Measurements from ENCODE around the gene TREM1. TPM values are rescaled to one million over a fixed set of nuclear protein-coding genes. Genes with fewer than 3 reads are reported as not detected.
A peak's percentile ranks its signal among the peaks of the same experiment; 100 is the strongest.

TREM1 gene

GRCh38 chr6:41228096-41228495, 58.4 kb downstream of the TREM1 start, which contains the start of gene TREML4:
TSS of gene TREML4 (plus strand) at chr6:41228349. CDS start at chr6:41228428, 79 bp downstream.
- H2BK12ac ChIP-seq (ENCODE audit: low read length): no peak within 1 kb of the TSS
- no peak within 1 kb of the TSS for H3K4me3 ChIP-seq (ENCODE audit: low read length in 2 of 2)
- no CpG with 5 or more reads among the region's 5 CpGs for WGBS, 2 donors (ENCODE audit: extremely low coverage in 2 of 2, insufficient read length in 2 of 2, insufficient replicate concordance in 1 of 2)
- H2AK5ac ChIP-seq (ENCODE audit: low read depth, low read length): peak within 1 kb of the TSS; percentile 5
- no peak within 1 kb of the TSS for H4K8ac ChIP-seq (ENCODE audit: low read depth, low read length)
- no peaks in the 10 kb centered on the region for H3K36me3 ChIP-seq (replicated peaks in 1 of 2; ENCODE audit: control insufficient read depth in 2 of 2, insufficient read depth in 2 of 2, low read length in 2 of 2)
- no peak within 1 kb of the TSS for H3K14ac ChIP-seq (ENCODE audit: low read length)
- H3K4me1 ChIP-seq (ENCODE audit: control insufficient read depth in 2 of 2, insufficient read depth in 1 of 2, low read depth in 1 of 2, low read length in 2 of 2): no peaks in the 10 kb centered on the region
- H2BK120ac ChIP-seq (ENCODE audit: low read depth, low read length): no peak within 1 kb of the TSS
- H3K4me2 ChIP-seq (ENCODE audit: insufficient read depth, low read length, poor library complexity, severe bottlenecking): no peak within 1 kb of the TSS
- peak within 1 kb of the TSS; percentile 3 for H3K18ac ChIP-seq (ENCODE audit: low read length)
- no peak within 1 kb of the TSS for H3K4ac ChIP-seq (ENCODE audit: low read length)
- H3K9me3 ChIP-seq (replicated peaks in 1 of 2; ENCODE audit: control insufficient read depth in 2 of 2, insufficient read depth in 1 of 2, low read depth in 1 of 2, low read length in 2 of 2): no peaks in the 10 kb centered on the region
- no peaks in the 10 kb centered on the region for H3K79me1 ChIP-seq (ENCODE audit: low read depth, low read length)
- no peak within 1 kb of the TSS for H3K23ac ChIP-seq (ENCODE audit: low read depth, low read length, poor library complexity)
- H2AFZ ChIP-seq (ENCODE audit: low read length): no peak within 1 kb of the TSS
- H2BK15ac ChIP-seq (ENCODE audit: low read length): no peak within 1 kb of the TSS
- H3K27ac ChIP-seq (replicated peaks; ENCODE audit: low read length): no peak within 1 kb of the TSS
- no peak for DNase-seq (ENCODE audit: low spot score)
- no peak within 1 kb of the TSS for H4K91ac ChIP-seq (ENCODE audit: low read depth, low read length, poor library complexity)
- no peak within 1 kb of the TSS for H3K9ac ChIP-seq (ENCODE audit: low read depth, low read length, poor library complexity)
- H2BK5ac ChIP-seq (ENCODE audit: low read length): no peak within 1 kb of the TSS
- no peaks in the 10 kb centered on the region for H3K27me3 ChIP-seq (ENCODE audit: control insufficient read depth in 3 of 3, insufficient read depth in 3 of 3, low read depth in 1 of 3, low read length in 3 of 3)

- Histone ChIP-seq H3K9ac (ENCODE audit: low read depth, low read length, poor library complexity) (no peak overlapping the region), H3K36me3 (replicated peaks in 1 of 2; ENCODE audit: control insufficient read depth in 2 of 2, insufficient read depth in 2 of 2, low read length in 2 of 2) (no peaks in the 10 kb centered on the region), H2BK5ac (ENCODE audit: low read length) (no peak overlapping the region), H2BK12ac (ENCODE audit: low read length) (no peak overlapping the region), H3K4me3 (ENCODE audit: low read length in 2 of 2) (no peak overlapping the region), H4K91ac (ENCODE audit: low read depth, low read length, poor library complexity) (no peak overlapping the region), H3K9me3 (replicated peaks in 1 of 2; ENCODE audit: control insufficient read depth in 2 of 2, insufficient read depth in 1 of 2, low read depth in 1 of 2, low read length in 2 of 2) (no peaks in the 10 kb centered on the region), H3K27ac (replicated peaks; ENCODE audit: low read length) (no peak overlapping the region), H3K18ac (ENCODE audit: low read length) (no peak overlapping the region), H3K4me1 (ENCODE audit: control insufficient read depth in 2 of 2, insufficient read depth in 1 of 2, low read depth in 1 of 2, low read length in 2 of 2) (no peaks in the 10 kb centered on the region), H3K27me3 (ENCODE audit: control insufficient read depth in 3 of 3, insufficient read depth in 3 of 3, low read depth in 1 of 3, low read length in 3 of 3) (no peaks in the 10 kb centered on the region), H3K4ac (ENCODE audit: low read length) (no peak overlapping the region), H4K8ac (ENCODE audit: low read depth, low read length) (no peak overlapping the region), H3K23ac (ENCODE audit: low read depth, low read length, poor library complexity) (no peak overlapping the region), H3K79me1 (ENCODE audit: low read depth, low read length) (no peaks in the 10 kb centered on the region), H3K4me2 (ENCODE audit: insufficient read depth, low read length, poor library complexity, severe bottlenecking) (no peak overlapping the region), H2AFZ (ENCODE audit: low read length) (no peak overlapping the region), H2BK120ac (ENCODE audit: low read depth, low read length) (no peak overlapping the region), H2BK15ac (ENCODE audit: low read length) (no peak overlapping the region), H3K14ac (ENCODE audit: low read length) (no peak overlapping the region), H2AK5ac (ENCODE audit: low read depth, low read length) (no peak overlapping the region)
- no CpG with 5 or more reads among the region's 3 CpGs for WGBS, 2 donors (ENCODE audit: extremely low coverage in 2 of 2, insufficient read length in 2 of 2, insufficient replicate concordance in 1 of 2)
- DNase-seq (ENCODE audit: low spot score): no peak
These were observed 59.7 kb downstream of the TREM1 start for GRCh38 chr6:41226752-41227151.

GRCh38 chr6:41224800-41225199, 61.7 kb downstream of the TREM1 start:
- Histone ChIP-seq H3K14ac (ENCODE audit: low read length) (no peak overlapping the region), H3K4ac (ENCODE audit: low read length) (no peak overlapping the region), H3K23ac (ENCODE audit: low read depth, low read length, poor library complexity) (no peak overlapping the region), H2AK5ac (ENCODE audit: low read depth, low read length) (no peak overlapping the region), H4K91ac (ENCODE audit: low read depth, low read length, poor library complexity) (no peak overlapping the region), H3K4me3 (ENCODE audit: low read length in 2 of 2) (no peak overlapping the region), H3K27ac (replicated peaks; ENCODE audit: low read length) (no peak overlapping the region), H2AFZ (ENCODE audit: low read length) (no peak overlapping the region), H3K9ac (ENCODE audit: low read depth, low read length, poor library complexity) (no peak overlapping the region), H2BK15ac (ENCODE audit: low read length) (no peak overlapping the region), H3K9me3 (replicated peaks in 1 of 2; ENCODE audit: control insufficient read depth in 2 of 2, insufficient read depth in 1 of 2, low read depth in 1 of 2, low read length in 2 of 2) (no peaks in the 10 kb centered on the region), H4K8ac (ENCODE audit: low read depth, low read length) (no peak overlapping the region), H3K4me2 (ENCODE audit: insufficient read depth, low read length, poor library complexity, severe bottlenecking) (no peak overlapping the region), H2BK5ac (ENCODE audit: low read length) (no peak overlapping the region), H3K27me3 (ENCODE audit: control insufficient read depth in 3 of 3, insufficient read depth in 3 of 3, low read depth in 1 of 3, low read length in 3 of 3) (no peaks in the 10 kb centered on the region), H2BK12ac (ENCODE audit: low read length) (no peak overlapping the region), H3K79me1 (ENCODE audit: low read depth, low read length) (no peaks in the 10 kb centered on the region), H3K18ac (ENCODE audit: low read length) (no peak overlapping the region), H3K4me1 (ENCODE audit: control insufficient read depth in 2 of 2, insufficient read depth in 1 of 2, low read depth in 1 of 2, low read length in 2 of 2) (no peaks in the 10 kb centered on the region), H3K36me3 (replicated peaks in 1 of 2; ENCODE audit: control insufficient read depth in 2 of 2, insufficient read depth in 2 of 2, low read length in 2 of 2) (no peaks in the 10 kb centered on the region), H2BK120ac (ENCODE audit: low read depth, low read length) (no peak overlapping the region)
- no peak for DNase-seq (ENCODE audit: low spot score)
- WGBS, 2 donors (ENCODE audit: extremely low coverage in 2 of 2, insufficient read length in 2 of 2, insufficient replicate concordance in 1 of 2): no CpG with 5 or more reads among the region's 1 CpG

Small RNAs within 50 kb of the gene (small RNA-seq; reads per million reads assigned to genes)
- gene AL391903.2 (ENCODE audit: insufficient read depth) (not detected), gene AL391903.3 (ENCODE audit: insufficient read depth) (not detected), gene RNA5SP207 (ENCODE audit: insufficient read depth) (not detected), gene RNU6-643P (ENCODE audit: insufficient read depth) (not detected)
